KG1 (cell line): ENCODE measurements around the gene ZNF300.
"Not testable (repeated sequence)": the region's sequence is repeated elsewhere in the genome, so short reads cannot be mapped to it uniquely, and the experiment has no call there.

Experiments
- DNase-seq: peaks from one replicate; lab custom pipeline; 2025; lab: John Stamatoyannopoulos, UW

ZNF300 gene

GRCh38 chr5:150845185-150845859 lies 59.5 kb downstream of the ZNF300 start:
- not testable (repeated sequence) for DNase-seq
